Neutrophil (primary cell): ENCODE data around the gene TMEM255B.

ENCODE experiments used
- H3K27ac ChIP-seq: fragments of 200-600 bp; sonication (generic); 2 replicates; pipeline ENCODE4 v1.5.1; 2016; ENCODE audit warnings: mild to moderate bottlenecking, moderate library complexity
- H3K27me3 ChIP-seq: fragments of 200-600 bp; sonication (generic); 2 replicates; pipeline ENCODE4 v1.6.0; 2016; ENCODE audit warnings: mild to moderate bottlenecking
- H3K36me3 ChIP-seq: fragments of 200-600 bp; sonication (generic); 2 replicates; pipeline ENCODE4 v1.5.1; 2017
- H3K4me1 ChIP-seq, 2 experiments: fragments of 200-600 bp in 1 of 2; sonication (generic) in 1 of 2; 1 replicate in 1 of 2; 2 replicates in 1 of 2; pipeline versions ENCODE4 v1.5.1 to v1.6.1; 2013 to 2016; ENCODE audit warnings: low read depth in 1 of 2, low read length in 1 of 2, mild to moderate bottlenecking in 1 of 2, moderate library complexity in 1 of 2; ENCODE audit not compliant: control insufficient read depth in 1 of 2, insufficient read depth in 1 of 2
- H3K4me3 ChIP-seq, 2 experiments: fragments of 200-600 bp in 1 of 2; sonication (generic) in 1 of 2; 1 replicate in 1 of 2; 2 replicates in 1 of 2; pipeline ENCODE4 v1.5.1; 2013 to 2016; ENCODE audit warnings: low read depth in 1 of 2, low read length in 1 of 2, mild to moderate bottlenecking in 1 of 2, moderate library complexity in 1 of 2
- H3K9me3 ChIP-seq: fragments of 200-600 bp; sonication (generic); 2 replicates; pipeline ENCODE4 v1.5.1; 2016
- TF ChIP-seq, protein P1 (sequence below): fragments of 200-600 bp; sonication (generic); IDR thresholded peaks from 2 replicates; pipeline ENCODE4 v1.5.1; 2016; ENCODE audit warnings: antibody characterized with exemption

TMEM255B gene

DNA sequence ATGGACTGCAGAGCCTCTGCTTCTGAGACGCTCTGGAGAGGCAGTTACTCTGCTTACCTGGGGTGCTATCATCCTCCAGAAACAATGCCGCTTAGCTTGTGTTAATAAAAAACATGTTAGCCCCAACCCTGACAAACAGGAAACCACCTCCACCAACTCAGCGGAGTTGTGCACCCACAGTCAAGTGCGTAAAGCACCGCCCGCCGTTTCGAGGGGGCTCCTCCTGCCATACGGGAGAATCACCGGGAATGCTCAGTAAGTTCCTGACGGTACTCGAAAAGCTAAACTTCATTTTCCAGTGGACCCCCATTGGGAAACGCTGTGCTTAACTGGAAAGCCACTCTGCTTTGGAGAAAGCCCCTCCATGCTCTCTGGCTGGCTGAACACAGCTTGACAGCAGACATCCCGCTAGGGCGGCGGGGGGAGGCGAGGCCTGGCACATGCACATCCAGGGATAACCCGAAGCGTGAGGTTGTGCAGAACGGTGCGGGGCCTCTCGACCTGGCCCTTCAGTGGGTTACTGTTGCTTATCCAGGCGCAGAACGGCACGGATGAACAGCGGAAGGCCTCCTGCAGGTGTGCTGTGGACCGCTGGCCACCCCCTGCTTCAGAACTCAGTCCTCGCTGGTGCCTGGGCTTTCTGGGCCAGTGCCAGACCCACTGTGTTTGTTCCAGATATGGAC is 87.8 kb downstream of the TMEM255B start:
- Histone ChIP-seq H3K9me3 (no peaks in the 10 kb centered on the region), H3K27ac (no peak overlapping the region), H3K4me1 (no peaks in the 10 kb centered on the region), H3K4me3 (no peak overlapping the region), H3K36me3 (no peaks in the 10 kb centered on the region), H3K27me3 (peaks cover 56% of the 10 kb centered on the region)
- TF ChIP-seq, protein P1, sequence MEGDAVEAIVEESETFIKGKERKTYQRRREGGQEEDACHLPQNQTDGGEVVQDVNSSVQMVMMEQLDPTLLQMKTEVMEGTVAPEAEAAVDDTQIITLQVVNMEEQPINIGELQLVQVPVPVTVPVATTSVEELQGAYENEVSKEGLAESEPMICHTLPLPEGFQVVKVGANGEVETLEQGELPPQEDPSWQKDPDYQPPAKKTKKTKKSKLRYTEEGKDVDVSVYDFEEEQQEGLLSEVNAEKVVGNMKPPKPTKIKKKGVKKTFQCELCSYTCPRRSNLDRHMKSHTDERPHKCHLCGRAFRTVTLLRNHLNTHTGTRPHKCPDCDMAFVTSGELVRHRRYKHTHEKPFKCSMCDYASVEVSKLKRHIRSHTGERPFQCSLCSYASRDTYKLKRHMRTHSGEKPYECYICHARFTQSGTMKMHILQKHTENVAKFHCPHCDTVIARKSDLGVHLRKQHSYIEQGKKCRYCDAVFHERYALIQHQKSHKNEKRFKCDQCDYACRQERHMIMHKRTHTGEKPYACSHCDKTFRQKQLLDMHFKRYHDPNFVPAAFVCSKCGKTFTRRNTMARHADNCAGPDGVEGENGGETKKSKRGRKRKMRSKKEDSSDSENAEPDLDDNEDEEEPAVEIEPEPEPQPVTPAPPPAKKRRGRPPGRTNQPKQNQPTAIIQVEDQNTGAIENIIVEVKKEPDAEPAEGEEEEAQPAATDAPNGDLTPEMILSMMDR, result no peak

DNA sequence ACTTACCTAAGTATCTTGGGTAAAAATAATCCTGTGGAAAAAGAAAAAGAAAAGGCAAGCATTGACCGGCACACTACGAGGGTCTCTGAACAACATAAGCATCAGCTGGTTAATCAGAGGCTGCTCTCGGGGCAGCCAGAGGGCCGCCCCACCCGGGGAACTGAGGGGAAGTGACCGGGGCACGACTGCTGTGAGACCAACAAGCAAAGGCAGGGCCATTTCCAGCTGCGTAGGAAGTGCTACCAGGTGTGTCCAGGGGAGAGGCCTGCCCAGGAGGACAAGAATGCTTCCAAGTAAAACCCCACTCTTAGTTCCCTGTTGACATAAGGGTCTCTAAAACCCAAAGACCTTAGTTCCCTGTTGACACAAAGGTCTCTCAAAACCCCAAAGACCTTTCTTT is 89.0 kb downstream of the TMEM255B start:
- H3K9me3 ChIP-seq, result no peaks in the 10 kb centered on the region
- TF ChIP-seq, protein P1, result no peak
- H3K27ac ChIP-seq, result no peak overlapping the region
- no peaks in the 10 kb centered on the region for H3K4me1 ChIP-seq
- H3K27me3 ChIP-seq, result peaks cover 52% of the 10 kb centered on the region
- H3K36me3 ChIP-seq, result no peaks in the 10 kb centered on the region
- no peak overlapping the region for H3K4me3 ChIP-seq

DNA sequence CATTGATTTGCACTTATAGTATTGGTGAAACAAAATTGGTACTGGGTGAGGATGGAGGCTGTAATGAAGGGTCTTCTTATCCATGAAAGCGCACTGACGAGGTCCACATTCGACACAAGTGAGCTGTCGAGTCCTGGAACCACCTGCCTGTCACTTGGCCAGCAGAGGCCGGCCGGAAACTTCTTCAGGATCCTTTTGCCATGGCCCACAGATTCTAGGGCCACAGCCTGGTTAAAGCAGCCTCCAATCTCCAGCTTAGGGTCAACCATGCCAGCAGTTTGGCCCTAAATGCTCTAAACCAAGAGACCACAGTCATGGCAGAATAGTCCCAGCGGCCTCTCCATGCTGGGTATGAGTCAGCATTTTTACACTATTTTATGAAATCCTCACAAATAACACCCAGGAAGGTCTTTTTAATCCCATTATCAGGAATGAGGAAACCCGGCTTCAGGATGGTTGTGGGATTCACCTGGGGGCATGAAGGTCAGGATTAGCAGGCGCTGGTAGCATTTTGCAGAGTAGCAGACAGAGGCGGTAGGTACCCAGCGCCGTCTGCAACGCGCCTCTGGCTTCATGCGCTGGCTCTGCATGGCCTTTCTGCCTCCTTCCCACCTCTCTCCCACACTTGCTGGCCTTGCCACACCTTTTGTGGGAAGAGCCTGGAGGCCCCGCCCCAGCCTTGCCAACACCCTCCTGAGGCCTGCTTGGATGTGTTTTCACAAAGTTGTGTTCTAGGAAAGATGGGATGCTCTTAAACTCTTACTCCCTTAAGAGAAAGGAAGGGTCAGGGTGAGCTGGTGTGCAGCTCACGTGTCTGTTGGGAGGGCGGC is 89.6 kb downstream of the TMEM255B start:
- peaks cover 52% of the 10 kb centered on the region for H3K27me3 ChIP-seq
- H3K4me3 ChIP-seq, result no peak overlapping the region
- no peaks in the 10 kb centered on the region for H3K4me1 ChIP-seq
- H3K9me3 ChIP-seq, result no peaks in the 10 kb centered on the region
- no peaks in the 10 kb centered on the region for H3K36me3 ChIP-seq
- TF ChIP-seq, protein P1, result no peak
- H3K27ac ChIP-seq, result no peak overlapping the region

DNA sequence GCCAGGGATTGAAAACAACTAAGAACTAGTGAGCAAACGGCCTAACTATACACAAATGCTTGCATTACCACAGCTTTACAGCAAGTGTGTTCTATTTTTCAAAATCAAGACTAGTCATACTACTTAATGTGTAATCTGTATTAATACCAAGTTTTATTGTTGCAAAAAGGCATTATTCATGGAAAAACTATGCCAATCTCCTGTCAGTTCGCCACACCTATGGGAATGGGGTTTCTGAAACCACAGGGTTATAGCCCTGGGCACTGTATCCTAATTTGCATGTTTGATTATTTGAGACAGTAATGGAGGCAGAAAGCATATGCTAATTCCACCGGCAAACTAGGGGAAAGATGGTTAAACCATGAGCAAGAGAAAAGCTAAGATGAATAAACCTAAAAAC is 90.5 kb downstream of the TMEM255B start:
- Histone ChIP-seq H3K9me3 (no peaks in the 10 kb centered on the region), H3K36me3 (no peaks in the 10 kb centered on the region), H3K4me3 (no peak overlapping the region), H3K27ac (no peak overlapping the region), H3K4me1 (no peaks in the 10 kb centered on the region), H3K27me3 (peaks cover 52% of the 10 kb centered on the region)
- TF ChIP-seq, protein P1, result no peak

DNA sequence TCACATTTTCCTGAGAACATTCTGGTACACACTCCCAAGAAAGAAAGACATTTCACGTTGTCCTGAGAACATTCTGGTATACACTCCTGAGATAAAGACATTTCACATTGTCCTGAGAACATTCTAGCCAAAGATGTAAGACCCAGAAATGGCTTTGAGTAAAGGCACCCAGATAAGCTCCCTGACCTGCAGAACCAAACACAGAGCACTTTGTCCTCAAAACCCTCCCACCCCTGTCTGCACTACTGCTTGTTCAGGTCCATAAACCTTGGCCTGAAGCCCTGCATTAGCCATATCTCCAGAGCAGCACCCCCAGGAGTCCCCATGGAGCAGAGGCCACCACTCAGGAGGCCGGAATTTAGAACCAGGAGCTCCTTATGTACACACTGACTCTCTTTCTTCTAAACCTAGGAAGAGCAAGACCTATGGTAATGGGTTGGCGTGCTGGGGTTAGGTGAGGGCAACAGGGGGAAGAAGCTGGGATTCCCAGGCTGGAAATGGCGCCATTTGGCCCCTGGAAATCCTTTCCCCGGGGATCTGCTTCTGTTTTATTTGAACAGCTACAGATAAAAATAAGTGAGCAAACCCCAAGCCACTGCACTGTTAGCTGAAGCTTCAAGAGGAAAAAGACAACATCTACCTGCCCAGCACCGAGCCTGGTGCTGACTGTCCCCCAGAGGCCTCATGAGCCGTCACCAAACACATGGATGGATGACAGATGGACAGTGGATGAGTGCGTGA is 91.1 kb downstream of the TMEM255B start:
- Histone ChIP-seq H3K4me1 (no peaks in the 10 kb centered on the region), H3K4me3 (no peak overlapping the region), H3K36me3 (no peaks in the 10 kb centered on the region), H3K27ac (no peak overlapping the region), H3K27me3 (peaks cover 52% of the 10 kb centered on the region), H3K9me3 (no peaks in the 10 kb centered on the region)
- TF ChIP-seq, protein P1, result no peak
